ENCODE results near the gene LSP1.

LSP1 gene

DNA sequence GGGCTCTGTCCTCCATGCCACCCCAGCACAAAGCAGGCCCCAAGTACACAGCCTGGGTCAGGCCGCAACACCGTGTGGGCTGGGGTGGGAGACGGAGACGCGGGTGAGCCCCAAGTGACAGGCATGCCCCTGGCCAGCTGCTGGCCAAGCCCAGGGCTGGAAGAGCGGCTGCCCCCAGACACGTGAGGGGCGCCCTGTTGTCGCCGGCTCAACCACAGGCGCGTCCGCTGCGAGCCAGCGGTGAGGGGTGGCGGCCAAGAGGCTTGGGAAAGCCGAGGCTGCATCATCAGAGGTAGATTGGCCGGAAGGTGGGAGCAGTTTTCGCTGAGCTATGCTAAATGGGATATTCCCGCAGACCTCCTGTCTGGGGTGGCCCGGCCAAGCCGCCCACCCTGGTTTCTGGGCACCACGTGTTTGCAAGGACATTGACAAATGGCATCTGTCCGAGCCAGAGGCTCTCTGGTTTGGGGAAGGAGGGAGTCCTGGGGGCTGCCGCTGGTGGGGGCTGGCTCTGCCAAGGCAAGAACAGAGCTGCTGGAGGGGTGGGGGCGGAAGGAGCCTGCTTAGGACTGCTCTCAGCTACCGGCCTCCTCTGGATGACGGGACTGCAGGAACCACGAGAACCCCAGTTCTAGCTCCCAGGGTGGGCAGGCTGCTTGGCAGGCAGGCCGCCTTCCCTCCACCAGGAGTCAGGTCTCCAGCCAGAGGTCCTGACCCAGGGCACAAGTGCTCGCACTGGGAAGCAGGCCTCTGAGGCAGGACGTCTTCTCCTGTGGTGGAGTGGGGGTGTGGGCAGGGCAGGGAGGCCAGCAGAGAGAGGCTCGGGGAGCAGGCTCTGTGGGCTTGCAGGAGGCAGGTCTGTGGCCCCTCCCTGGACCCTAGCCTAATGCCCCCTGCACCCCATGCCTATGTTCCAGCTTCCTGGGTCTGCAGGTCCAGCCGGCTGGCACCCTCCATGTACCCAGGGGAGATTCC lies 38.3 kb downstream of the LSP1 start:
- DNase-seq (ENCODE audit: low read depth): no peak

DNA sequence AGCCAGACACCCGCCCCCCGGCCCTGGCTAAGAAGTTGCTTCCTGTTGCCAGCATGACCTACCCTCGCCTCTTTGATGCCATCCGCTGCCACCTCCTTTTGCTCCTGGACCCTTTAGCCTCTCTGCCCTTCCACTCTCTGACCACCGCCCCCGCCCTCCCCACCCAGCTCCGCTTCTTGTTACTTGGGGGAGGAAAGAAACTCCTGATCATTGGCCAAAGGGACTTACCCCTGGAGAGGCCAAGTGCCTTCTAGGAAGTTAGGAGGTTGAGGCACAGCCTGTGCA lies 38.9 kb downstream of the LSP1 start, which contains the start of gene PRR33:
Gene PRR33 (minus strand): TSS at position 65 of the 285 bp plus-strand sequence. CDS start 1,311 bp downstream, outside the sequence.
- no peak for DNase-seq (ENCODE audit: low read depth)

DNA sequence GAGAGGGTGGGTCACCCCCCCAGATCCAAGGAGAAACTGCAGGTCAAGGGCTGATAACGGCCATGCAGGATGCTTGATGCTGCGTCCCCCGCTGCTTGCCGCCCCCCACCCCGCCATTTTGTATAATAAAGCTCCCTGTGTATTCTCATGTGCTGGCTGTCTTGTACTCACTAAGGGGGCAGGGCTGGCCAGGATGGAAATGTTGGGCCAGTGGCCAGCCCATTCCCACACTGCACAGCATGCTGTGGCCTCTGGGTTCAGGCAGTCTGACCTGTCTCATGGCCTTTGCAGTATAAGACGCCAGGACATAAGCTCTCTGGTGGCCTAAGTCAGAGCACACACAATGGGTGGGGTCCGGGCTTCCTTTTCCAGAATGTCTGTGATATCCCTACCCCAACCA lies 39.2 kb downstream of the LSP1 start:
- no peak for DNase-seq (ENCODE audit: low read depth)

DNA sequence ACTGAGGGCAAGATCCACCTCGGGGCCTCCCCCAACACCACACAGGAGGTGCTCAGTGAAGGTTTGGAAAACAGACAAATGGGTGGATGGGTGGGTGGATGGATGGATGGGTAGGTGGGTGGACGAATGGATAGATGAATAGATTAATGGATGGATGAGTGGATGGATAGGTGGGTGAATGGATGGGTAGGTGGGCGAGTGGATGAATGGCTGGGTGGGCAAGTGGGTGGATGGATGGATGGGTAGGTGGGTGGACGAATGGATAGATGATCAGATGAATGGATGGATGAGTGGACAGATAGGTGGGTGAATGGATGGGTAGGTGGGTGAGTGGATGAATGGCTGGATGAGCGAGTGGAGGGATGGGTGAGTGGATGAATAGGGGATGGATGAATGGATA lies 39.7 kb downstream of the LSP1 start:
- no peak for DNase-seq (ENCODE audit: low read depth)

DNA sequence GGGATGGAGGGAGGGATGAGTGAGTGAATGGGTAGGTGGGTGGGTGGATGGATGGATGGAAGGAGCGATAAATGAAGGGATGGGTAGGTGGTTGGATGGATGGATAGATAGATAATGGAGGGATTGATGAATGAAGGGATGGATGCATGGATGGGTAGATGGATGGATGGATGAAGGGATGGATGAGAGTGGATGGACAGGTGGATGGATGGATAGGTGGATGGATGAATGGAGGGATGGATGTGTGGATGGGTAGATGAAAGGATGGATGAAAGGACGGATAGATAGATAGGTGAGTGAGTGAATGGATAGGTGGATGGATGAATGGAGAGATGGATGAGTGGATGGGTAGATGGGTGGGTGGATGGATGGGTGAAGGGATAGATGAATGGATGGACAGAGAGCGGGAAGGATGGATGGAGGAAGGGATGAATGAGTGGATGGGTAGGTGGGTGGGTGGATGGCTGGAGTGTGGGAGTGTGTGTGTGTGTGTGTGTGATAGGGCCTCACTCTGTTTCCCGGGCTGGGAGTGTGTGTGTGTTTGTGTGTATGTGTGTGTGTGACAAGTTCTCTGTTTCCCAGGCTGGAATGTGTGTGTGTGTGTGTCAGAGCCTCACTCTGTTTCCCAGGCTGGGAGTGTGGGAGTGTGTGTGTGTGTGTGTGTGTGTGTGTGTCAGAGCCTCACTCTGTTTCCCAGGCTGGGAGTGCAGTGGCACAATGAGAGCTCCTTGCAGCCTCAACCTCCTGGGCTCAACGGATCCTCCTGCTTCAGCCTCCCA lies 40.9 kb downstream of the LSP1 start:
- DNase-seq (ENCODE audit: low read depth): no peak

DNA sequence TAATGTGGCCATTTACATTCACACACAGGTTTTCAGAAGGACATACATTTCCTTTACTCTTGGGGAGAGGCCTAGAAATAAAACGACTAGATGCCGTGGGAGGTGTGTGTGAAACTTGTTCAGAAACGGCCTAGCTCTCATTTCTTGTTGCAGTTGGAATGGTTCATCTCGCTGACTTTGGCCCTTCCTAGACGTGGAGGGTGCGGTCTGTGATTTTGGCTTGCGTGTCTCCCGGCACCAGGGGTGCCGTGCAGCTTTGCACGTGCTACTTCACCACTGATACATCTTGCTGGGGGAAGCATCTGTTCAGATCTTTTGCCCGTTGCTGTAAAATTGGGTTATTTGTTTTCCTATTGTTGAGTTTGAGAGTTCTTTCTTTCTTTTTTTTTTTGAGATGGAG lies 41.9 kb downstream of the LSP1 start:
- DNase-seq (ENCODE audit: low read depth): no peak

DNA sequence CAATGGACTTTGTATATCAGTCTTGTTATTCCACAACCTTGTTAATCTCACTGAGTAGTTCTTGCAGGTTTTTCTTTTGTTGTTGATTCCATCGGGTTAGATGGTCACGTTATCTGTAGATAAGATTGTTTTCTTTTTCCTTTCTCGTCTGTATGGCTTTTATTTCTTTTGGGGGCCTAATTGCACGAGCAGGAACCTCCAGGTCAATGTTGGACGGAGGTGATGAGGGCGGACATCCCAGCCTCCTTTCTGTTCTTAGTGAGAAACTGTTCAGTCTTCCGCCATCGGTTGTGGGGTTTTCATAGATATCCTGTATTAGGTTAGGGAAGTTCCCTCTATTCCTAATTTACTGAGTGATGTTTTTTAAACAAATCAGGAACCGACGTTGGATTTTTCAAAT lies 43.6 kb downstream of the LSP1 start:
- no peak for DNase-seq (ENCODE audit: low read depth)

DNA sequence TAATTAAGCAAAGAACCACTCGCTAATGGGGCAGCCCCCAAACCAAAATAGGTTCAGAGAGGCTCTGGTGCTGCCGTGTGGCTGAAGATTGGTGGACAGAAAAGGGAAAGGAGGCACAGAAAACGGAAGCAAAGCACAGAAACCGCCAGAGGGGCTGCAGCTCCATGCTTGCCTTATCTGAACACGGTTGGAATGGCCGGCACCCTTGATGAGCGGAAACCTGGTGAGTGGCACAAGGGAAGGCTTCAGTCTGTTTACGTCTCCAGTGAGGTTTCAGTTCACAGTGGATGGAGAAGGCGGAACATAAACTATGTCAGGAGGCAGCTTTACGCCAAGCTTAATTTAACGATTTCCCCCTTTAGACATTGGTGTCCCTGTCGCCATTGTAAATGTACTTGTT lies 44.0 kb downstream of the LSP1 start:
- no peak for DNase-seq (ENCODE audit: low read depth)

DNA sequence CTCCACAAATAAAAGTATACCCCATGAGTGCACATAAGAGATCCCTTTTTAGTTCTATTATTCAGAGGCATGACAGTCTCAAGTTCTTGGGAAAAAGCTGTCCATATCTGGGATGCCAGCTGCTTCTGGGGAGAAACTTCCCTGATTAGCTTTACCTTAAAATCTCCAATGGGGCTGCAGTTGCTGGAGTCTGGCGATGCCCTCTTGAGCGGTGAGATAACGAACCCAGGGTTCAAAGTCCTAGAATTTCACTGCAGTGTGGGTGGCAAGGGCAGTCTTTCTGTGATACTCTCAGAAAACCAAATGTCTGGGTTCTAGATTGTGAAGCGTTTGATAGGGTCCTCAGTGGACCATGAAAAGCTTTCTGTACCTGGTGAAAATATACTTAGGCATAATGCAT lies 46.2 kb downstream of the LSP1 start:
- DNase-seq (ENCODE audit: low read depth): no peak

DNA sequence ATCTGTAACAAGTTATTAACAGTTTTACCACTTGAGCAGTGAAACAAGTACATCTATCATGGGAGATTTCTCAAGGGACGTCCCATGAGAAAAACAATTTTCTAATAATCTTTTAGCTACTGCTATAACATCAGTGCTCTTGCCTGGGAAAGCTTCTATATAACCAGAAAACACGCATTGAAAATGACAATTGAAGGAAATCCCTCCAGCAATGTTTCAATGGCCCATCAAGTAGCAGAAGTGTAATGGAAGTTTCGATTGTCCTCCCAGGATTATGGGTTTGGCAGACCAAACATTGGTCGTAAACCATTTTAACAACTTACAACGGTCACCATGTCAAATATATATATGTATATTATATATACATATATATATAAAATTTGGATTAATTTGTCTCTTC lies 46.8 kb downstream of the LSP1 start:
- DNase-seq (ENCODE audit: low read depth): no peak

DNA sequence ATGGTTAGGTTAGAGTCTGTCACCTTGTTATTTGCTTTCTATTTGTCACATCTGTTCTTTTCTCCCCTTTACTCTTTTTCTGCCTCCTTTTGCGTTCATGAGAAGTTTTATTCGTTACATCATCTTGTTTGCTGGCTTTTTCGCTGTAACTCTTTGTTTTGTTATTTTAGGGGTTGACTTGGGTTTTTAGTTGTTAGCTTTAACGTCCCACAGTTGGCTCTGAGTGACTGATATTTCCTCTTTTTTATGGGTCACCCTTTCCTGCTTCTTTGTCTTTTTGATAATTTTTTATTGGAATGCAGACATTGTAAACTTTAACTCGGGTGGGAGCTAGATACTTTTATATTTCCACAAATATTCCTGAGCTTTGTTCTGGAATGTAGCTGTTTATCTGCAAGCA lies 53.3 kb downstream of the LSP1 start:
- no peak for DNase-seq (ENCODE audit: low read depth)

DNA sequence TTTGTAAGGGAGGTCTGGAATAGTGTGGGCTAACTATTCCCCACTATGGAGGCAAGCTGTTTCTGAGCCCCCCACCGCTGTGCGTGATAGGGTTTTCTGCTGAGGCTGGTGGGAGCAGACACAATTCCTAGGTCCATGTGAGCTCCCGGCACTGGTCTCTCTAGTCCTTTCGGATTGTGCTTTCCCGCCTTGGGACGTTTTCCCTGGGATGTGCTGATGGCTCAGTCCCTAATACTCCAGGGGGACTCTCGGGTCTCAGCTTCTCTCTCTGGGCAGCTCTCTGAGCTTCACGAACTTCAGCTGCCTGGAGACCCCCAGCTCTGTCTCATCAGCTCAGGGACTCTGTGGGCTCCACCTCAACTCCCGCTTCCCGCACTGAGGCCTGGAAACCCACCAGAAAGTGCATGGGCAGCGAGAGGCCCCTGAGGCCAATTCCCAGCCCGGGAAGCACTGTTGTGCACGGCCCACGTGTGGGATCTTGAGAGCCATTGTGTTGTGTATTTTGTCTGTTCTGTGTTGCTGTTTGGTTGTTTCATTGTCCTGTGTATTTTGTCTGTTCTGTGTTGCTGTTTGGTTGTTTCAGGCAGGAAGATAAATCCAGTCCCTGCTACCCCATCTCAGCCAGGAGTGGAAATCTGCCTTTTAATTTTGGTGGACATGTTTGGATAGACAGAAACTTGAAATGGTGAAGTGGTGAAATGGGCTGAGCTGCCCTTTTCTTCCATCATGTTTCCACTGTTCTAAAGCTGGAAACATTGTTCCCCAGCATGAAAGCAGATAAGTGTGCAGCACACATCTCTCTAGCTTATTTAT lies 53.9 kb downstream of the LSP1 start:
- no peak for DNase-seq (ENCODE audit: low read depth)

DNA sequence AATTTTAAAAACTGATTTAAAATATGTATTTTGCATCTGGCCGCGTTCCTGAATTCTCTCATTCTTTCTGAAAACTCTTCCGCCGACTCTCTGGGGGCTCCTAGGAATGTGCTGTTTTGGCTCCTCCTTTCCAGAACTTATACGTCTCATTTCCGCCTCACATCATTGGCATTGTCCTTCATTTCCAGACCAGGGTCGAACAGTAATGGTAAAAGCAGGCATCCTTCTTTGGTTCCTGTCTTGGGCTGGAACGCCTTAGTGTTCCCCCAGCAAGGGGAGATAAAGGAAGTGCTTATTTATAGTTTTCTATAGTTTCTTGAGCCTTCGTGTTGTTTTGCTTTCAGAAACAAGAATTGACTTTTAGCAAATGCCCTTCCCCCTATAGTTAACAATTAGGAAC lies 55.7 kb downstream of the LSP1 start:
- DNase-seq (ENCODE audit: low read depth): no peak

DNA sequence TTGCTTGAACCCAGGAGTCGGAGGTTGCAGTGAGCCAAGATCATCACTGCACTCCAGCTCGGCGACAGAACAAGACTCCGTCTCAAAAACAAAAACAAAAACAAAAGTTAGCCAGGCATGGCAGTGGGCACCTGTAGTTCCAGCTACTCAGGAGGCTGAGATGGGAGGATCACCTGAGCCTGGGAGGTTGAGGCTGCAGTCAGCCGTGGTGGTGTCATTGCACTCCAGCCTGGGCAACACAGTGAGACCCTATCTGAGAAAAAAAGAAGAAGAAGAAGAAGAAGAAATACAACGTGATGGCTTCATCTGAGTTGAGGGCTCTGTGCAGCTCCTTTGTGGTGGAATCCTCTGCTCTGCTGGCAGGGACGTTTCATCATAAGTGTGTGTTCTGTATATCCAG lies 56.6 kb downstream of the LSP1 start:
- DNase-seq (ENCODE audit: low read depth): no peak

DNA sequence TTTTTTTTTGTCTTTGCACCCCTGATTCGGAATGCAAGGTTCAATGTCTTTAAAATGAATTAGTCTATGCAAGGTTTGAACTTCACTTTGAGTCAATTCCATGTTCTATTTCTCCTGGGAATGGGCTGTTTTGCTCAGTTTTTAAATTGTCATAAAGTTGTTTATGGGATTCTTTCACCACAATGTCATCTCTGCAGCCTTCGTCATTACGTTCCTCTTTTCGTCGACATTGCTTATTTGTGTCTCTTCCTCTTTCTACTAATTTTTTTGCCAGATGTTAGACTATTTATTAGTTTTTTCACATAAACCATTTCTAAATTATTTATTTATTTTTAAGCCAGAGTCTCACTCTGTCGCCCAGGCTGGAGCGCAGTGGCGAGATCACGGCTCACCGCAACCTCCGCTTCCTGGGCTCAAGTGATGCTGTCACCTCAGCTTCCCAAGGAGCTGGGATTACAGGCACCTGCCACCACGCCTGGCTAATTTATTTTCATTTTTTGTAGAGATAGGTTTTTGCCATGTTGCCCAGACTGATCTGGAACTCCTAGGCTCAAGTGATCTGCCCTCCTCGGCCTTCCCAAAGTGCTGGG lies 59.5 kb downstream of the LSP1 start:
- no peak for DNase-seq (ENCODE audit: low read depth)

DNA sequence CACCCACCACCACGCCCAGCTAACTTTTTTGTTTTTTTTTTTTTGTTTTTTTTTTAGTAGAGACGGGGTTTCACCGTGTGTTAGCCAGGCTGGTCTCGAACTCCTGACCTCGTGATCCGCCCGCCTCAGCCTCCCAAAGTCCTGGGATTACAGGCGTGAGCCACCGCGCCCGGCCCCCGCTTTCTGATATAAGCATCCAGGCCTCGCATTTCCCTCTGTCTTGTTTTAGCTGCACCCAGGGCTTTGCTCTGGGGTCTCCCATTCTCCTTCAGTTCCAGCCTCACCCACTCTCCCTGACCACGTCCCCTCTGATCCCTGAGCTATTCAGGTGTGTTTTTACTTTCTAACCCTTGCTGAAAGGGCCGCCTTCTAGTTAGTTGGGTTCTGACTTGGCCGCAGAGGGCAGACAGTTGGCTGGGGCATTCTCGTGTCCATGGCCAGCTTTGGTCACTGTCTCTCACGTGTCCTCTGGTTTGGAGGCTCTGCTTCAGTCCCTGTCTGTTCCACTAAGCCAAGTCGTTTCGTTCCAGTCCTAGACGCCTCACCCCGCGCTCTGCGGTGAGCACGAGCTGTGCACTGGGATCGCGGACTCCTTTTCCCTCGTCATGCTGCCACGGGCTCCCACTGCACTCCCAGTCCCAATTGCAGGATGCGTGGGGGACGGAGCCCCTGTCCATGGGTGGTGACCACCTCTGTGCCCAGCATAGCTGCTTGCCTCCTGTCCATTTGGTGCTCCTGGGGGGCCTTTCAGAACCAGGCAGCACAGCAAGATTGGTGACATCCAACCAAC lies 60.6 kb downstream of the LSP1 start:
- no peak for DNase-seq (ENCODE audit: low read depth)

DNA sequence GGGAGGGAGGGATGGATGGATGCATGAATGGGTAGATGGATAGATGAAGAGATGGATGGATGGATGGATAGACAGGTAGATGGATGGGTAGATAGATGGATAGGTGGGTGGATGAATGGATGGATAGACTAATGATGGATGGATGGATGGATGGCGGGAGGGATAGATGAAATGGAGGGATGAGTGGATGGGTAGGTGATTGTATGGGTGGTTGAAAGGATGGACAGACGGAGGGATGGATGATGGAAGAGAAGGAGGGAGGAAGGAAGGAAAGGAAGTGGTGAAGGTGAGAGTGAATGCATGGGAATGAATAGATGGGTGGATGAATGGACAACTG lies 62.9 kb downstream of the LSP1 start:
- no peak for DNase-seq (ENCODE audit: low read depth)

DNA sequence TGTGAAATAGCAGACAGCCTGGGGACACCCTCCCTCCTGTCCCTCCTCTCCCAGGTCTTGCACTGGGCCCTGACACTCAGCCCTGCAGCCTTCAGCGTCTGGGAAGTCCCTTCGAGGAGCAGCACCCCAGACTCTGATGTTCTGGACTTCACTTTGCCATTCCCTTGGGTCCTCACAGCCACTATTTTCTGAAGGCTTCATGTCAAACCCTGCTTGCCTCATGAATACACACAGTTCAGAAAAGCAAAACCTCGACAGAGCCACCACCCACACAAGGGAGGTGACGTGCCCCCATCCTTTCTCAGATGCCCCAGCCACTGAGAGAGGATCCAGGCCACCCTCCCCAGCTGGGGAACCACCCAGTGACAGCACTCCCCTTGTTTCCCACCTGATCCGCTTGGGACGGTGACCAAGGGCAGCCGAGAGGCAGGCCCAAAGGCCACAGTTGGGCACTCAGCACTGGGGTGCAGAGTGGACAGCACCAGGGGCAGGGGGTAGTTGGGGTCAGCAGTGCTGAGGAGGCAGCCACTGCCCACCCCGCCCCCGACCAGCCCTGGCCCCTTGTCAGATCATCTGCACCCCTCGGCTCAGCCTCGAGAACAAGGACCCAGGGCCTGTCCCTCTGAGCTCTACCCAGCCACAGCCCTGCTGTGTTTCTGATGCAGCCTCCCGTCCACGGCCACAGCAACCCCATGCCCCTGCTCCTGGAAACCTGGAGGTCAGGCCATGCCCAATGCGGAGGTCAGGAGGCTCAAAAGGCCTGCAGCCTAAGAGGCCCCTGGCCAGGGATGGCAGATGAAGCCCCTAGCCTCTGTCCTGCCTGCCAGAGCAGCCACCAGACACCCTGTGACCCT lies 63.5 kb downstream of the LSP1 start:
- DNase-seq (ENCODE audit: low read depth): no peak

DNA sequence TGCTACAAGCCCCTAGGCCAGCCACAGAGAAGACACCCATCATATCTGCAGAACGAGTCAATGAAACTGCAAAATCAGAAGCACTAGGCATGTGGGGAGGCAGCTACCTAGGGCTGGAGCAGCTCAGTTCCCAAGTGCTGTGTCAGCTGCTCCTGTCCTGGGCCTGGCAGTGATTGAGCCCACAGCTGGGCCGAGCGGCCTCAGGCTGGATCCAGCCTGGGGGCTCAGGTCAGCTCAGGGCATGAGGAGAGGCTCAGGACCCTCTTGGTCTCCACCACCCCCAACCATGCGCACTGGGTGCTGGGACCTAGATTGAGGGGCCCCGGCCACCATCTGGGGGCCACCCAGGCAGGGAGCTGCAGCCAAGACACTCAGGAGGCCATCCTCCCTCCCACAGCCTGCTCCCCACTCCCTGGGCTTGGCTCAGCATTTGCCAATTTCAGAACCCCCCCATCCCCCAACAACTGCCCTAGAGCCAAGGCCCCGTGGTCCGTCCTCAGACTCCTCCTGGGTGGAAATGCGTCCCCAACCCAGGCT lies 64.2 kb downstream of the LSP1 start:
- no peak for DNase-seq (ENCODE audit: low read depth)

Measured in activated T-cell treated with anti-CD3 and anti-CD28 coated beads for 24 hours (primary cell).